NCI-H1417 treated with DMSO at 0.1 percent for 48 hours (cell line): ENCODE measurements around the gene PTGER4.
"Not testable (repeated sequence)": the region's sequence is repeated elsewhere in the genome, so short reads cannot be mapped to it uniquely, and the experiment has no call there.

ENCODE experiments used
- DNase-seq: peaks from one replicate; lab custom pipeline; 2025; lab: John Stamatoyannopoulos, UW

PTGER4 gene

GRCh38 chr5:40679913-40680681 is at the start of gene PTGER4:
Gene PTGER4, plus strand, starts transcription at chr5:40679915. Its CDS starts 1,079 bp downstream, at chr5:40680994.
- DNase-seq = no peak

- DNase-seq = no peak
Measured at GRCh38 chr5:40630126-40630525, 49.6 kb upstream of the PTGER4 start.

DNA sequence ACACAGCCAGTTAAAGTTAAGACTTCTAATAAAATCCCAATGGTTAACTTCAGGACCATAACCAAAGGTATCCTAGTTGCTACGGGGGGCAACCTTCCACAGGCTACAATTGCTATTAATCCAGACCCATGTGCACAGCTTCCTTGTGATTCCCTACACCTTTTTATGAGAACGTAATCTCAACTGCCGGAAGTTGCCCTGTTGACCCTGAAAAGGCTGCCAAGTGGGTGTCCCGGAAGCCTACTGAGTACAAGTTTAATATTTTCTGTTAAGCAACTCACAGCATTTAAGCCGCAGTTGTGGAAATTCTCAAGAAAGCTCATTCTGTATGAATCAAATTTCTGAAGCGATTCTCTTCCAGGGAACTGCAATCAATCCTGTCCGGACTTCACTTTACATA is 48.5 kb upstream of the PTGER4 start:
- DNase-seq = no peak

DNA sequence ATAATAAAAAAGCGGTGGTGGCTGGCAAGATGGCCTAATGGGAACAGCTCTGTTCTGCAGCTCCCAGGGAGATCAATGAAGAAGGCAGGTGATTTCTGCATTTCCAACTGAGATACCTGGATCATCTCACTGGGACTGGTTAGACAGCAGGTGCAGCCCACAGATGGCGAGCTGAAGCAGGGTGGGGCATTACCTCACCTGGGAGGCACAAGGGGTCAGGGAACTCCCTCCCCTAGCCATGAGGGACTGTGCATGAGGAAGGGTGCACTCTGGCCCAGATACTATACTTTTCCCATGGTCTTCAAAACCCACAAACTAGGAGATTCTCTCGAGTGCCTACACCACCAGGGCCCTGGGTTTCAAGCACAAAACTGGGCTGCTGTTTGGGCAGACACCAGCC is 45.6 kb upstream of the PTGER4 start:
- no peak for DNase-seq

GRCh38 chr5:40634593-40634992 is 45.1 kb upstream of the PTGER4 start:
- no peak for DNase-seq

DNA sequence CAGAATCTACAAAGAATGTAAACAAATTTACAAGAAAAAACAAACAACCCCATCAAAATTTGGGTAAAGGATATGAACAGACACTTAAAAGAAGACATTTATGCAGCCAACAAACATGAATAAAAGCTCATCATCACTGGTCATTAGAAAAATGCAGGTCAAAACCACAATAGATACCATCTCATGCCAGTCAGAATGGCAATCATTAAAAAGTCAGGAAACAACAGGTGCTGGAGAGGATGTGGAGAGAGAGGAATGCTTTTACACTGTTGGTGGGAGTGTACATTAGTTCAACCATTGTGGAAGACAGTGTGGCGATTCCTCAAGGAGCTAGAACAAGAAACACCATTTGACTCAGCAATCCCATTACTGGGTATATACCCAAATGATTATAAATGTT is 40.2 kb upstream of the PTGER4 start:
- not testable (repeated sequence) for DNase-seq

DNA sequence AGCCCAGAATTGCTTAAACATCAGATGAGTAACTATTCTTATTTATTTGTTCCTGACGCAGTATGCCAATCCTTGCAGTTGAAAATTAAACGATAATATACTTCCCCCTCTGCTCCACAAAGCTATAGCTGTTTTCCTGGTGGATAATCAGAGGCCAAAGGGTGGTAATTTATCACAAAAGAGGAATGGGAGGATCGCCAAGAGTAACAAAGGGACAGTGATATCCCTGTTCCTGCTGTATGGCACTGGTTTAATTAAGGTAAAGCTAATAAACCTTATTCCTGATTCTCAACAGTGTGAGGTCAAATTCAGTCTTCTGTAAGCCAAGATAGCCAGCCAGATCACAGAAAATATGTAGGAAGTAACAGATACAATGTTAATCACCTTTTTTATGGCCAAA is 33.4 kb upstream of the PTGER4 start:
- no peak for DNase-seq

- DNase-seq = no peak
Measured at GRCh38 chr5:40648150-40648549, 31.6 kb upstream of the PTGER4 start.

GRCh38 chr5:40649463-40650030 is 30.2 kb upstream of the PTGER4 start:
- DNase-seq = no peak

DNA sequence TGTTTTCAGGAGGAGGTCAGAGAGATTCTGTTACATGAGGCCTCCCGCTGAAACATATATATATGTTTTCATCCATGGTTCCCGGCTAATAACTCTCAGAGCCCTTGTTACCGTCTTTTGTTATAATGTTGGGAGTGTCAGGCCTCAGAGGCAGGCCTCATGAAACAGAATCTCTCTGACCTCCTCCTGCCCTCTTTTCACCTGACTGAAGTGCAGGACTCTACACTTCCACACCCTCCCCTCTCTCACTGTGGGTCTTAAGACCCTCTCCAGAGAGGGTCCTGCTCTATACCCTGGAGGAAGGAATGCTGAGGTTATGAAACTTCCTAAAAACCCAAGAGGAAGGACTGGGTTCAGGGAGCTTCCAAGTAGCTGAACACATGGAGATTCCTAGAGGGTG is 28.5 kb upstream of the PTGER4 start:
- no peak for DNase-seq

DNA sequence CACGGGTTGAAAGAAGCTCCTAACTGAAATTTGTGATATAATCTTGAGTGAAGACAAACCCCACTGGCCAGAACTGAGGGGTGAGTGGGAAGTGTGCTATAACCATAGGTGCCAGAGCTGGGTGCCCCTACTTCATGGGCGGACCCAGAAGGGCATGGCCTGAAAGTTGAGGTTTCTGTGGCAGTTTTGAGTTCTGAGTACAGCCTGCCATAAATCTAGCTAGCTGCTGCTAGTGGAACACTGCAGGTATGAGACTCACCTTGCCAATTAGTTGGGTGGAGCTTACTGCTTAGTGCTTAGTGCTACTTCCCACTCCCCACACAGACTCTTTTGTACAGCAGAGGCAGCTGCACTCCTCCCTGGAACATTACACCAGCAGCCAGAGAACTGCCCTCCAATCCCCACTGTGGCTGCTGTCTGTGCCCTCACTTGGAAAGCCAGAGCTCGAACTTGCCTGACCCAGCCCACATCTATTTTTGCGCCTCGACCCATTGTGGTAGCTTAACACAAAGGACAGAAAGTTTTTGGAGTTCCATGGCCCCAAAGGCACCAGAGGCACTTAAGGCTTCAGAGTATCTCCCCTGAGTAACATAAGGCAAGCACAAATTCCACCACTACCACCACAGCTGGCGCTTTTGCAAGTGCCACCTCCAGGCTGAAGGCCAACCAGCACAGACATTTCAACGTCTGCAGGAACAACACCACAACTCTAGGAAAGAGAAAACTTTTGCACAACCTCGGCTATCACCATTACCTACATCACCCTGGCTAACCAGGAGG is 27.1 kb upstream of the PTGER4 start:
- DNase-seq = no peak

DNA sequence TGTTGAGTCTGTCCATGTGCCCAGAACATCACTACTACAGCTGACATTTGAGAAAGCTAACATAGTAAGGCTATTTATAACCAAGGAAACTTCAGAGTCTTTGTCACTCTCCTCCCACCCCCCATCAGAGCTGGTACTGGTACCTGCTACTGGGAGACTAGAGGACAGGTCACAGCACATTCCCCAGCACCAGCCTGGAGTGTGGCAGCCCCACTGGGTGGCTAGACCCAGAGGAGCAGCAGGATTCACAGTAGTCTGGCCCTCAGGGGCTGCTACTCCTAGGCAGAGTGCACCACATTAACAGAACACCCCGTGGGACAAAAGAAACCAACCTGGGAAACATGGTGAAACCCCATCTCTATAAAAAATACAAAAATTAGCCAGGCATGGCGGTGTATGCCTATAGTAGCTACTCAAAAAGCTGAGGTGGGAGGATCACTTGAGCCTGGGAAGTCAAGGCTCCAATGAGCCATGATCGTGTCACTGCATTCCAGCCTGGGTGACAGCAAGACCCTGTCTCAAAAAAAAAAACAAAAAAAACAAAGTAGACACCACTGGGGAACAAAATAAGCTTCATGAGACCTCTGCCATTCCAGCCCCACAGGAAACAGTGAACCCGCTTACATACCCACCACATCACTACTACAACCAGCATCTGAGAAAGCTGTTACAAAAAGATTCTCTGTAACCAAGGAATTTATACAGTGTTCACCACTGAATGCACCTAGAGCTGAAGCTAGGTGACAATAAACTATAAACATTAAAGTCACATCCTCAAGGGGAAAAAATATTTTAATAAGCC is 26.3 kb upstream of the PTGER4 start:
- DNase-seq = no peak

GRCh38 chr5:40654377-40654991 is 25.2 kb upstream of the PTGER4 start:
- DNase-seq = no peak

DNA sequence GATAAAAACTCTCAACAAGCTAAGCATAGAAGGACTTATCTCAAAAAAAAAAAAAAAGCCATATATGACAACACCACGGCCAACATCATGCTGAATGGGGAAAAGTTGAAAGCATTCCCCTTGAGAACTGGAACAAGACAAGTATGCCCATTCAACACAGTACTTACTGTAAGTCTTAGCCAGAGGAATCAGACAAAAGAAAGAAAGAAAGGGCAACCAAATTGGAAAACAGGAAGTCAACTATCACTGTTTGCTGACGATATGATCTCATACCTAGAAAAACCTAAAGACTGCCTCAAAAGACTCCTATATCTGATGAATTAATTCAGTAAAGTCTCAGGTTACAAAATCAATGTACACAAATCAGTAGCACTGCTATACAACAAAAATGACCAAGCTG is 24.6 kb upstream of the PTGER4 start:
- DNase-seq = no peak

GRCh38 chr5:40656091-40656490 is 23.6 kb upstream of the PTGER4 start:
- not testable (repeated sequence) for DNase-seq

- DNase-seq = no peak
Measured at GRCh38 chr5:40656766-40657165, 22.9 kb upstream of the PTGER4 start.

DNA sequence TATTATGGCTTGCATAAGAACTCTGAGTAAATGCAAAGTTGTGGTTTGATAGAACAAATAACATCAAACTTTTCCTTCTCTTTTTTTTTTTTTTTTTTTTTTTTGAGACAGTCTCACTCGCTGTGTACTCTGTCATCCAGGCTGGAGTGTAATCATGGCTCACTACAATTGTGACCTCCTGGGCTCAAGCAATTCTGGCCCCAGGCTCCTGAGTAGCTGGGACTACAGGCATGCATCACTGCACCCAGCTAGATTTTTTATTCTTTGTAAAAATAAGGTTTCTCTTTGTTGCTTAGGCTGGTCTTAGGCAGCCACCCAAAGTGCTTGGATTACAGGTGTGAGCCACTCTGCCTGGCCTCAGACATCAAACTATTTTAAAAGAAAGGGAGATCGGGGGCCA is 19.0 kb upstream of the PTGER4 start:
- DNase-seq = no peak

GRCh38 chr5:40665635-40666298 is 13.9 kb upstream of the PTGER4 start:
- DNase-seq = no peak

DNA sequence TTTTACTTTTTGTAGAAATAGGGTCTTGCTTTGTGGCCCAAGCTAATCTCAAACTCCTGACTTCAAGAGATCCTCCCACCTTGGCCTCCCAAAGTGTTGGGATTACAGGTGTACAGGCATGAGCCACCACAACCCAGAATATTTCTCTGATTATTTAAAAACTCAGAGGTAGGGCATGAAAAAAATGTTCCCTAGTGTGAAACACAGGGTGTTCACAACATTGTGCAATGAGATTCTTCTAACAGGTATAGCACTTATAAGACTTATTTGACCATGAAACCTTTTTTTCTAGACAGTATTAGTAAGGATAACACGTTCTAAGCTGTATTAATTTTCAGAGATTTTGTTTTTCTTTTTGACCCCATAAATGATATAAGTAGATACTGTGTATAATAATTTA is 13.1 kb upstream of the PTGER4 start:
- DNase-seq = no peak

- DNase-seq = no peak
Measured at GRCh38 chr5:40667161-40667663, 12.5 kb upstream of the PTGER4 start.
